Ovary (tissue), 9 donors: ENCODE results near the gene GPD2. TPM values are rescaled to one million over a fixed set of nuclear protein-coding genes. Genes with fewer than 3 reads are reported as not detected.

Source experiments
- DNase-seq, 5 donors: peaks; one replicate each; pipeline ENCODE4 v3.0.0-alpha.2; 2019 to 2020
- H3K27ac ChIP-seq, 2 donors: fragments of 200-600 bp; one replicate each; pipeline versions ENCODE4 v1.5.1 to v1.8.0; 2019 to 2022
- H3K27me3 ChIP-seq: fragments of 200-600 bp; one replicate; pipeline ENCODE4 v1.8.0; 2022
- H3K36me3 ChIP-seq: fragments of 200-600 bp; sonication (generic); one replicate; pipeline ENCODE4 v1.5.1; 2019
- H3K4me1 ChIP-seq: one replicate; pipeline ENCODE4 v1.8.1; 2013; ENCODE audit warnings: mild to moderate bottlenecking, moderate library complexity; ENCODE audit not compliant: insufficient read depth
- H3K4me3 ChIP-seq: fragments of 200-600 bp; sonication (generic); one replicate; pipeline ENCODE4 v1.5.1; 2017
- H3K9me3 ChIP-seq, 2 donors: fragments of 200-600 bp in 1 of 2; sonication (generic) in 1 of 2; one replicate each; pipeline versions ENCODE4 v1.5.1 to v1.8.1; 2013 to 2019; ENCODE audit warnings: mild to moderate bottlenecking in 1 of 2, moderate library complexity in 1 of 2
- CTCF ChIP-seq, 3 donors: fragments of 450-650 bp in 2 of 3; fragments of 200-600 bp in 1 of 3; IDR thresholded peaks; one replicate each; pipeline versions ENCODE4 v1.5.1 to v1.8.0; 2016 to 2022; ENCODE audit warnings: antibody characterized with exemption in 3 of 3, mild to moderate bottlenecking in 1 of 3
- EP300 ChIP-seq: sonication (generic); formaldehyde crosslinking; IDR thresholded peaks from one replicate; pipeline ENCODE4 v1.6.1; 2017; ENCODE audit warnings: antibody characterized with exemption
- POLR2A ChIP-seq: fragments of 450-650 bp; IDR thresholded peaks from one replicate; pipeline ENCODE4 v1.6.1; 2017; ENCODE audit warnings: antibody characterized with exemption, mild to moderate bottlenecking, moderate library complexity
- WGBS, 3 donors: extraction: QIAGEN DNeasy Blood & Tissue Kit in 1 of 3; methylation state at CpG; one replicate each; pipeline versions ENCODE4 v1.1.5 to v1.1.7; 2013 to 2017; 5-methylcytosine and 5-hydroxymethylcytosine counted together
- intact Hi-C, 4 donors: fragments of 100-400 bp; cut with DNase I; formaldehyde crosslinking; loops; one replicate each; pipeline versions ENCODE4 v1.11.0 to v1.15.1; 2022 to 2023
- polyA plus RNA-seq, 2 donors: library from polyadenylated mRNA; stranded (reverse); fragments of 200-250 nt in 1 of 2; fragments of 350-450 nt in 1 of 2; fragmentation: Illumina TruSeq in 1 of 2; extraction: RNeasy Lipid Tissue Mini Kit (QIAGEN cat#74804) in 1 of 2; gene quantifications; one replicate each; pipeline ENCODE4 v1.2.3, GENCODE V29; 2013 to 2014
- total RNA-seq, 7 donors: library from RNA; depleted of rRNA in 2 of 7; stranded (reverse); fragments of >200 nt in 2 of 7; fragmentation: NEBNext Ultra II Directional in 3 of 7; extraction: Animal tissue kit (Norgen Biotek cat#: 25700) in 3 of 7; gene quantifications; one replicate each; pipeline versions ENCODE4 v1.1.0 to v1.2.4, GENCODE V29; 2016 to 2023
- donor health status: DM: no; HTN: no; CAD: no; lungs with moderate emphysema.
- donor health status: DM: no; HTN: no; CAD: no.
- donor health status: Bipolar disorder and iron deficiency.
- donor health status: DM: yes; HTN: yes; CAD: no.
- donor health status: DM: no; HTN: no; CAD: no.
- donor health status: DM: yes; HTN: yes; CAD: no.

Gene GPD2
- total and polyA plus RNA-seq, 9 donors, result 6.7 to 61.7 (median 24.5) TPM

DNA sequence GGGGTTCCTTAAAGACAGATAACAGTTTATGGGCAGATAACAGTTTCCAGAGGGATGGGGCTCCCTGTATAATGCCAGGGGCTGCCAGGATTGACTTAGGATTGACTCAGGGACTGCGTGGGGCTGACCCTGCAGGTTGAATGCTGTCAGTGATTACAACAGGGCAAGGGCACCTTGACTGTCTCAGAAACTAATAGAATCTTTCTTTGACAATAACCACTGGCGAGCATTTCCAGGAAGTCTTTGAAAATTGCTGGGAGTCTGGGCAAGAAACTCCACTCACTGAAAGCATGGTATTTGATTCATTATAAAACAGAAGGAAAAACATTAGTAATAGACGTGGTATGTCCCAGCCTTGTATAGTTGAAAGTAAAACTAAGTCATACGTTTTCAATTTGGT is 101.0 kb downstream of the GPD2 start:
- no peak overlapping the region for H3K4me3 ChIP-seq
- H3K27me3 ChIP-seq, result no peaks in the 10 kb centered on the region
- intact Hi-C loops, result no loop called here
- WGBS, 3 donors, result 30 to 42% (median 31%) methylated on average over 4 of the region's 4 CpGs
- DNase-seq, result no peak
- no peaks in the 10 kb centered on the region for H3K9me3 ChIP-seq
- peaks cover 9% of the 10 kb centered on the region for H3K4me1 ChIP-seq
- no peak overlapping the region for H3K27ac ChIP-seq
- TF ChIP-seq EP300 (no peak), CTCF (IDR thresholded peaks at IDR 0.05) (no peak), POLR2A (no peak)
- H3K36me3 ChIP-seq, result no peaks in the 10 kb centered on the region

DNA sequence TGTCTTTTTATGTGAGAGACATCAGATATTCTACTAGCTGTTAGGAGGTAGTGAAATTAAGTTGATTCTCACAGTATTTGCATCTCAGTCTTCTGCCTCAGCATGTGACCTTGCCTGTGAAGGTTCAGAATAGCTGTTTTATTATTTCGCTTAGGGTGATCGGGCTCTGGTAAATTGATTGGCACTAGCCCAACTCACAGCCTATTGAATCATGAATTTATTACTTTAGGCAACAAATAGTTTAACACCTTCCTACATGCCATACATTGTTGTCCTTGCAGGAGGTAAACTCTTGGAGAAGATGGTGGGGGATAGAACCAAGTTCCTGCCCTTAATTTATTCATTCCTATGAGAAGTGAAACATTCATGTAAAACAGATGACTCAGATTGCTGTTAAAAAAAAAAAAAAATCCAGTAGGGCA is 101.9 kb downstream of the GPD2 start:
- Histone ChIP-seq H3K27ac (no peak overlapping the region), H3K9me3 (no peaks in the 10 kb centered on the region), H3K4me3 (no peak overlapping the region), H3K36me3 (no peaks in the 10 kb centered on the region), H3K4me1 (peaks cover 9% of the 10 kb centered on the region), H3K27me3 (no peaks in the 10 kb centered on the region)
- no peak for TF ChIP-seq EP300
- WGBS, 3 donors, result 90 to 96% (median 93%) methylated on average over 2 of the region's 2 CpGs
- intact Hi-C loops, result no loop called here
- DNase-seq, result no peak

DNA sequence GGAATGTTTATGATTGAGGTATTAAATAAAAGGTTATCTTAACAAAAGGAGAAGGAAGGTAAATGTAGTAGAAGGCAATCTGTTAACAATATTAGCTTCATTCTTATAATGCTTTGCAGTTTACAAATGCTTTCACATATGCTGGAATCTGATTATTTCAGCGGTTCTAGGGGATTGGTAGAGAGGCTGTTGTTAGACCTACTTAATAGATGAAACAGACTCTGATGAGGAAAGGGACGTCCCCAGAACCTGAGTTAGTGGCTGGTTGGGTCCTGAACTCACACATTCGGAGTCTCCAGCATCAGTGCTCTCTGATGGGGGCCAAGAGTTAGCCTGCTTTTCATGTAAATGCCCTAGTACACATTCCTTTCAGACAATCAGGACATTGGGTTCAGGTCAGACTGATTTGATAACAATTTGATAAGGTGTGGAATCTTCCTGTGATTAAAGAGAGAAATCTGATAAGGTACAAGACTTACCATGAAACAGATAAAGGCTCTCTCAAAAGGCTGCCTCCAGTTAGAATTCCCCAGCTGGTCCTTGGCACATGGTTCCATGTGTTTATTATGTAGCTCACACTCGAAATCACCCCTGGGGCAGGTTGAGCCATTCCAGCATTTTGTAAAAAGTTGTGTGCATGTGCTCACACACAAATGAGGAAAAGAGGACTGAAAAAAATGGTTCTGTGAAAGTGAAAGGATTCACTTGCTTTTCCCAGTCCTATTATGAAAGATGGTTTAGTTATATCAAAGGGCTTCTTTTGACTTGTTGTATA is 103.1 kb downstream of the GPD2 start:
- Histone ChIP-seq H3K4me3 (no peak overlapping the region), H3K27me3 (no peaks in the 10 kb centered on the region), H3K9me3 (no peaks in the 10 kb centered on the region), H3K36me3 (no peaks in the 10 kb centered on the region), H3K27ac (no peak overlapping the region), H3K4me1 (peaks cover 9% of the 10 kb centered on the region)
- TF ChIP-seq POLR2A (no peak), CTCF (IDR thresholded peaks at IDR 0.05) (no peak), EP300 (no peak)
- intact Hi-C loops, result no loop called here
- no peak for DNase-seq
- WGBS, 3 donors, result 65 to 81% (median 75%) methylated on average over 4 of the region's 4 CpGs

GRCh38 chr2:156540706-156541105 is 104.5 kb downstream of the GPD2 start:
- no peak for DNase-seq
- Histone ChIP-seq H3K27me3 (no peaks in the 10 kb centered on the region), H3K9me3 (no peaks in the 10 kb centered on the region), H3K27ac (peak overlapping the region in 1 of 2 donors; percentile 37), H3K4me1 (peaks cover 9% of the 10 kb centered on the region), H3K4me3 (no peak overlapping the region), H3K36me3 (no peaks in the 10 kb centered on the region)
- TF ChIP-seq CTCF (IDR thresholded peaks at IDR 0.05) (no peak), EP300 (no peak), POLR2A (no peak)
- WGBS, 3 donors, result 3 to 11% (median 7%) methylated on average over 1 of the region's 1 CpG
- intact Hi-C loops, result no loop called here

DNA sequence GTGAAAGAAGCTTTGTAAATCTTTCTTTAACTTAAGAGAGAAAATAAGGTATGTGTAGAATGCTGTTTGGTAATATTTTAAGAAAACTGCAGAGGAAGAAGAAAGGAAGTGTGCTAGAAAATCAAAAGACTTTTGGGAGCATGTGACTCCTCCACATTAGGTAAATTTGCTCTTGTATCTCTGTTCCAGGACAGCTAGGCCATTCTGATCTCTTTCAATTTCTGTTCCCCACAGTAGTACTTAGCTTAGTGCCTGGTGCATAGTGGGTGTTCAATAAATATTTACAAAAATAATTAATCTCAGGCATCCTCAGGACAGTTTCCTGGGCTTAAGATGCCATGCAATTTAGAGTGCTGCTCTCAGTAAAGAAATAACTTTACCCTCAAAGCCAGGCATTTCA is 105.0 kb downstream of the GPD2 start:
- intact Hi-C loops, result no loop called here
- Histone ChIP-seq H3K4me1 (peaks cover 9% of the 10 kb centered on the region), H3K9me3 (no peaks in the 10 kb centered on the region), H3K4me3 (no peak overlapping the region), H3K27ac (peak overlapping the region in 1 of 2 donors; percentile 37), H3K36me3 (no peaks in the 10 kb centered on the region), H3K27me3 (no peaks in the 10 kb centered on the region)
- DNase-seq, result no peak
- TF ChIP-seq CTCF (IDR thresholded peaks at IDR 0.05) (no peak), EP300 (no peak), POLR2A (no peak)
